Keratinocyte (primary cell): ENCODE data around the gene SLC6A5. TPM values are rescaled to one million over a fixed set of nuclear protein-coding genes. Genes with fewer than 3 reads are reported as not detected.

Experiments used
- DNase-seq: peaks from one replicate; pipeline ENCODE4 v3.0.0-alpha.2; 2011; ENCODE audit warnings: low read depth, missing footprints, low spot score
- FAIRE-seq: peaks from 2 replicates; lab custom pipeline; 2011; peaks lifted over from hg19 to GRCh38; lab: Jason Lieb, UNC
- H2AFZ ChIP-seq: 2 replicates; pipeline ENCODE4 v1.6.0; 2012; ENCODE audit warnings: low read length, control low read depth, inconsistent platforms; ENCODE audit not compliant: control insufficient read depth
- H3K27ac ChIP-seq: 2 replicates; pipeline ENCODE4 v1.5.1; 2011; ENCODE audit warnings: low read length; ENCODE audit not compliant: control insufficient read depth, insufficient read depth
- H3K27me3 ChIP-seq: 3 replicates; pipeline ENCODE4 v1.6.0; 2011; ENCODE audit warnings: low read length; ENCODE audit not compliant: control insufficient read depth, insufficient read depth; ENCODE audit errors: extremely low read depth
- H3K36me3 ChIP-seq, 2 experiments: 2 replicates in 1 of 2; 3 replicates in 1 of 2; pipeline ENCODE4 v1.5.1; 2011; ENCODE audit warnings: low read length in 2 of 2, mild to moderate bottlenecking in 1 of 2; ENCODE audit not compliant: control insufficient read depth in 2 of 2, insufficient read depth in 2 of 2; ENCODE audit errors: extremely low read depth in 1 of 2
- H3K4me1 ChIP-seq: 3 replicates; pipeline ENCODE4 v1.5.1; 2011; ENCODE audit warnings: low read length; ENCODE audit not compliant: control insufficient read depth, insufficient read depth; ENCODE audit errors: extremely low read depth
- H3K4me2 ChIP-seq: 3 replicates; pipeline ENCODE4 v1.6.0; 2011; ENCODE audit warnings: low read depth, low read length; ENCODE audit not compliant: control insufficient read depth, insufficient read depth; ENCODE audit errors: extremely low read depth
- H3K4me3 ChIP-seq, 3 experiments: fragments of 200-600 bp in 1 of 3; sonication (generic) in 1 of 3; 2 replicates in 2 of 3; 3 replicates in 1 of 3; pipeline ENCODE4 v1.5.1; 2011 to 2016; ENCODE audit warnings: low read length in 3 of 3, mild to moderate bottlenecking in 3 of 3, control low read depth in 2 of 3, inconsistent platforms in 1 of 3, low read depth in 1 of 3, mixed read lengths in 1 of 3, mixed run types in 1 of 3, moderate library complexity in 1 of 3; ENCODE audit not compliant: control insufficient read depth in 2 of 3, insufficient read depth in 2 of 3; ENCODE audit errors: extremely low read depth in 1 of 3
- H3K79me2 ChIP-seq: 2 replicates; pipeline ENCODE4 v1.6.0; 2012; ENCODE audit warnings: low read length; ENCODE audit not compliant: control insufficient read depth, insufficient read depth
- H3K9ac ChIP-seq: 3 replicates; pipeline ENCODE4 v1.6.0; 2011; ENCODE audit warnings: low read length; ENCODE audit not compliant: control insufficient read depth, insufficient read depth; ENCODE audit errors: extremely low read depth
- H3K9me1 ChIP-seq: 3 replicates; pipeline ENCODE4 v1.6.0; 2011; ENCODE audit warnings: low read length; ENCODE audit not compliant: control insufficient read depth, insufficient read depth; ENCODE audit errors: extremely low read depth
- H3K9me3 ChIP-seq: 2 replicates; pipeline ENCODE4 v1.5.1; 2012; ENCODE audit warnings: low read depth, low read length; ENCODE audit not compliant: control insufficient read depth
- H4K20me1 ChIP-seq: 3 replicates; pipeline ENCODE4 v1.6.0; 2011; ENCODE audit warnings: low read length; ENCODE audit not compliant: control insufficient read depth, insufficient read depth; ENCODE audit errors: extremely low read depth
- EZH2 ChIP-seq: IDR thresholded peaks from one replicate; pipeline ENCODE4 v1.6.1; 2012; ENCODE audit warnings: inconsistent platforms, mild to moderate bottlenecking, low read length, moderate library complexity
- dilution Hi-C: fragments of 300-500 bp; cut with MboI; formaldehyde crosslinking; loops from one replicate; pipeline ENCODE4 v1.7.0; 2020; ENCODE audit warnings: low sequenced_read_pairs; ENCODE audit not compliant: extremely low pct_ligation_motif_present
- polyA plus RNA-seq, 5 experiments: library from polyadenylated mRNA; depleted of rRNA in 3 of 5; stranded (reverse) in 3 of 5; stranded (forward) in 1 of 5; unstranded in 1 of 5; fragments of >200 nt; gene quantifications; 1 replicate in 1 of 5; 2 replicates in 3 of 5; 3 replicates in 1 of 5; pipeline versions ENCODE4 v1.2.1 to v1.2.3, GENCODE V29; 2011 to 2012; ENCODE audit warnings: missing spikeins in 2 of 5, low read depth in 1 of 5, low replicate concordance in 1 of 5
- TF ChIP-seq, protein P1 (sequence below), 3 experiments: IDR thresholded peaks in 1 of 3; conservative IDR thresholded peaks in 1 of 3; optimal IDR thresholded peaks in 1 of 3; 2 replicates in 2 of 3; 3 replicates in 1 of 3; pipeline versions ENCODE3 to v1.5.1; 2011; ENCODE audit warnings: low read length in 3 of 3, mild to moderate bottlenecking in 3 of 3, moderate library complexity in 2 of 3, control low read depth in 1 of 3, inconsistent platforms in 1 of 3; ENCODE audit not compliant: insufficient read depth in 2 of 3; ENCODE audit errors: extremely low read depth in 1 of 3

SLC6A5 gene
- polyA plus RNA-seq, 1 donor (not counting 4 experiments of a cell fraction or from before 2014, with no cell fraction given): not detected

DNA sequence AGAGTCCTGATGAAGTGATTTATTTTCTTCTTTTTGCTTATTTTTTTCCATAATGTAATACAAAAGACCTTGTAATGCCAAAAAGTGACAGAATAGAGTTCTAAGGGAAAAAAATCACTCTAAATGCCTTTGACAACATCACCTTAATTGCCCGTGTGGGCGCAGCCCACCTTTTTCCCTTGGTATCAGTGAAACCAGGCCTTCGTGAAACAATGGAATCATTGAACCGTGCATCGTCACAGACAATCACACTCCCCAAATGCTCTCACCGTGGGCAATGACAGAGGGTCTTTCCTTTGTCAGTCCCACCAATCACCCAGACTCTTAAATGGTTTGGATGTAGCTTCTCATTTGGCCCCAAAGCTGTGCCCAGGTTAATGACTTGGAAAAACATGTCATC lies 9.6 kb upstream of the SLC6A5 start:
- TF ChIP-seq EZH2: no peak
- TF ChIP-seq, protein P1, sequence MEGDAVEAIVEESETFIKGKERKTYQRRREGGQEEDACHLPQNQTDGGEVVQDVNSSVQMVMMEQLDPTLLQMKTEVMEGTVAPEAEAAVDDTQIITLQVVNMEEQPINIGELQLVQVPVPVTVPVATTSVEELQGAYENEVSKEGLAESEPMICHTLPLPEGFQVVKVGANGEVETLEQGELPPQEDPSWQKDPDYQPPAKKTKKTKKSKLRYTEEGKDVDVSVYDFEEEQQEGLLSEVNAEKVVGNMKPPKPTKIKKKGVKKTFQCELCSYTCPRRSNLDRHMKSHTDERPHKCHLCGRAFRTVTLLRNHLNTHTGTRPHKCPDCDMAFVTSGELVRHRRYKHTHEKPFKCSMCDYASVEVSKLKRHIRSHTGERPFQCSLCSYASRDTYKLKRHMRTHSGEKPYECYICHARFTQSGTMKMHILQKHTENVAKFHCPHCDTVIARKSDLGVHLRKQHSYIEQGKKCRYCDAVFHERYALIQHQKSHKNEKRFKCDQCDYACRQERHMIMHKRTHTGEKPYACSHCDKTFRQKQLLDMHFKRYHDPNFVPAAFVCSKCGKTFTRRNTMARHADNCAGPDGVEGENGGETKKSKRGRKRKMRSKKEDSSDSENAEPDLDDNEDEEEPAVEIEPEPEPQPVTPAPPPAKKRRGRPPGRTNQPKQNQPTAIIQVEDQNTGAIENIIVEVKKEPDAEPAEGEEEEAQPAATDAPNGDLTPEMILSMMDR (optimal IDR thresholded peaks at IDR 0.05 in 1 of 3, IDR thresholded peaks at IDR 0.05 in 1 of 3, conservative IDR thresholded peaks at IDR 0.05 in 1 of 3; ENCODE audit: extremely low read depth in 1 of 3, insufficient read depth in 2 of 3, low read length in 3 of 3): no peak
- dilution Hi-C loops: no loop called here
- no peaks in the 10 kb centered on the region for H3K9me1 ChIP-seq

DNA sequence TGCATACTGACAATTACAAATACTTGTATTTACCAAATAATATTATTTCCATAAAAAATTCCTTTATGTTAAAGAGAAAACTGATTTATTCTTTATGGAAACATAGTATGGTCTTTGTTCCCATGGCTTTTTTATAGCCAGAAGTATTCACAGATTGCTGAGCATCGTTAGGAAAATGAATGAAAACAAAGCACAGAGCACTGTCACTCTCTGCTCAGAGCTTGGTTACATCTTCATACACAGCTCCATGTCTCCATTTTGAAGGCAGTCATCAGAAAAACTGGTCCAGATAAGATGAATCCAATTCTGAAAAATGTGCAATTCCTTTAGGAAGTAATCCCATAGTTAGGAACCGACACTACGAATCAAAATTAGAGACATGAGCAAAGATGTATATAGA lies 9.0 kb upstream of the SLC6A5 start:
- no peak overlapping the region for H3K4me3 ChIP-seq
- FAIRE-seq (no peak), DNase-seq (no peak)
- H3K27ac ChIP-seq: no peak overlapping the region
- H3K9me3 ChIP-seq: no peaks in the 10 kb centered on the region
- no peaks in the 10 kb centered on the region for H4K20me1 ChIP-seq
- dilution Hi-C loops: no loop called here
- H3K4me2 ChIP-seq: no peak overlapping the region
- H3K4me1 ChIP-seq: no peaks in the 10 kb centered on the region
- no peak overlapping the region for H2AFZ ChIP-seq
- no peaks in the 10 kb centered on the region for H3K36me3 ChIP-seq
- H3K27me3 ChIP-seq: peaks cover 14% of the 10 kb centered on the region
- TF ChIP-seq EZH2: no peak
- TF ChIP-seq, protein P1 (optimal IDR thresholded peaks at IDR 0.05 in 1 of 3, IDR thresholded peaks at IDR 0.05 in 1 of 3, conservative IDR thresholded peaks at IDR 0.05 in 1 of 3; ENCODE audit: extremely low read depth in 1 of 3, insufficient read depth in 2 of 3, low read length in 3 of 3): no peak
- no peaks in the 10 kb centered on the region for H3K9me1 ChIP-seq
- no peaks in the 10 kb centered on the region for H3K79me2 ChIP-seq
- H3K9ac ChIP-seq: no peak overlapping the region

More for the DNA sequence above, 9.6 kb upstream of the SLC6A5 start:
- Histone ChIP-seq H3K4me1 (no peaks in the 10 kb centered on the region), H3K27me3 (peaks cover 10% of the 10 kb centered on the region), H3K9ac (no peak overlapping the region), H3K4me2 (no peak overlapping the region), H3K4me3 (no peak overlapping the region), H4K20me1 (no peaks in the 10 kb centered on the region), H3K27ac (no peak overlapping the region), H2AFZ (no peak overlapping the region), H3K9me3 (no peaks in the 10 kb centered on the region), H3K79me2 (no peaks in the 10 kb centered on the region), H3K36me3 (no peaks in the 10 kb centered on the region)
- no peak for FAIRE-seq
- DNase-seq: no peak
